Smooth muscle cell (in vitro differentiated cells): ENCODE measurements around the gene CORO1C. TPM values are rescaled to one million over a fixed set of nuclear protein-coding genes. Genes with fewer than 3 reads are reported as not detected.
"Not testable (repeated sequence)": the region's sequence is repeated elsewhere in the genome, so short reads cannot be mapped to it uniquely, and the experiment has no call there.

Experiments
- DNase-seq: peaks from one replicate; lab custom pipeline; 2025; ENCODE audit not compliant: unreplicated experiment; lab: John Stamatoyannopoulos, UW
- H2AFZ ChIP-seq: fragments of 200-600 bp; sonication (generic); 2 replicates; pipeline ENCODE4 v1.6.0; 2016; ENCODE audit warnings: antibody characterized with exemption, low read depth, mild to moderate bottlenecking
- H3F3A ChIP-seq: fragments of 200-600 bp; sonication (generic); 2 replicates; pipeline ENCODE4 v1.6.0; 2017; ENCODE audit warnings: antibody characterized with exemption, low read depth
- H3K27ac ChIP-seq: fragments of 200-600 bp; sonication (generic); 2 replicates; pipeline ENCODE4 v1.5.1; 2016; ENCODE audit warnings: low read depth, mild to moderate bottlenecking
- H3K27me3 ChIP-seq: fragments of 200-600 bp; sonication (generic); 2 replicates; pipeline ENCODE4 v1.6.1; 2016; ENCODE audit warnings: low read depth, mild to moderate bottlenecking
- H3K36me3 ChIP-seq: fragments of 200-600 bp; sonication (generic); 2 replicates; pipeline ENCODE4 v1.5.1; 2016; ENCODE audit warnings: low read depth
- H3K4me1 ChIP-seq: fragments of 200-600 bp; sonication (generic); 2 replicates; pipeline ENCODE4 v1.5.1; 2016; ENCODE audit warnings: low read depth
- H3K4me2 ChIP-seq: fragments of 200-600 bp; sonication (generic); 2 replicates; pipeline ENCODE4 v1.6.0; 2016; ENCODE audit warnings: mild to moderate bottlenecking
- H3K4me3 ChIP-seq: fragments of 200-600 bp; sonication (generic); 2 replicates; pipeline ENCODE4 v1.5.1; 2016; ENCODE audit warnings: mild to moderate bottlenecking
- H3K79me2 ChIP-seq: fragments of 200-600 bp; sonication (generic); 2 replicates; pipeline ENCODE4 v1.6.0; 2016; ENCODE audit warnings: low read depth, mild to moderate bottlenecking
- H3K9ac ChIP-seq: fragments of 200-600 bp; sonication (generic); 2 replicates; pipeline ENCODE4 v1.6.0; 2016; ENCODE audit warnings: low read depth
- H3K9me3 ChIP-seq: fragments of 200-600 bp; sonication (generic); replicated peaks from 2 replicates; pipeline ENCODE4 v1.5.1; 2016; ENCODE audit warnings: low read depth
- H4K20me1 ChIP-seq: fragments of 200-600 bp; sonication (generic); 2 replicates; pipeline ENCODE4 v1.6.0; 2016; ENCODE audit warnings: low read depth
- WGBS: methylation state at CpG from one replicate; pipeline ENCODE4 v1.1.7; 2016; ENCODE audit warnings: low lambda C conversion rate; 5-methylcytosine and 5-hydroxymethylcytosine counted together
- polyA plus RNA-seq: library from polyadenylated mRNA; unstranded; fragments of >200 nt; fragmentation: Nextera tagmentation; extraction: Ambion mirVana; gene quantifications from 2 replicates; pipeline ENCODE4 v1.2.1, GENCODE V29; 2016
- total RNA-seq: library from RNA; depleted of rRNA; stranded (reverse); fragments of >200 nt; gene quantifications from 2 replicates; pipeline ENCODE4 v1.2.3, GENCODE V29; 2014
- TF ChIP-seq, protein P1 (sequence below): fragments of 200-600 bp; sonication (generic); IDR thresholded peaks from 2 replicates; pipeline ENCODE4 v1.5.1; 2017; ENCODE audit warnings: borderline replicate concordance, mild to moderate bottlenecking, antibody characterized with exemption; ENCODE audit not compliant: insufficient read depth, poor library complexity, severe bottlenecking

Gene CORO1C
- total and polyA plus RNA-seq, 2 experiments from 2014 or later: 96.7 to 136 TPM

- H3K4me3 ChIP-seq: no peak overlapping the region
- WGBS: 70% methylated on average over 14 of the region's 14 CpGs
- no peak overlapping the region for H3K4me2 ChIP-seq
- DNase-seq: no peak
- H4K20me1 ChIP-seq: no peaks in the 10 kb centered on the region
- peaks cover 5% of the 10 kb centered on the region for H3K4me1 ChIP-seq
- H3K9me3 ChIP-seq: no peaks in the 10 kb centered on the region
- H2AFZ ChIP-seq: no peak overlapping the region
- no peak overlapping the region for H3K9ac ChIP-seq
- H3K27ac ChIP-seq: peak overlapping the region; percentile 35
- no peaks in the 10 kb centered on the region for H3K79me2 ChIP-seq
- no peaks in the 10 kb centered on the region for H3K36me3 ChIP-seq
- H3F3A ChIP-seq: peaks cover 6% of the 10 kb centered on the region
- TF ChIP-seq, protein P1, sequence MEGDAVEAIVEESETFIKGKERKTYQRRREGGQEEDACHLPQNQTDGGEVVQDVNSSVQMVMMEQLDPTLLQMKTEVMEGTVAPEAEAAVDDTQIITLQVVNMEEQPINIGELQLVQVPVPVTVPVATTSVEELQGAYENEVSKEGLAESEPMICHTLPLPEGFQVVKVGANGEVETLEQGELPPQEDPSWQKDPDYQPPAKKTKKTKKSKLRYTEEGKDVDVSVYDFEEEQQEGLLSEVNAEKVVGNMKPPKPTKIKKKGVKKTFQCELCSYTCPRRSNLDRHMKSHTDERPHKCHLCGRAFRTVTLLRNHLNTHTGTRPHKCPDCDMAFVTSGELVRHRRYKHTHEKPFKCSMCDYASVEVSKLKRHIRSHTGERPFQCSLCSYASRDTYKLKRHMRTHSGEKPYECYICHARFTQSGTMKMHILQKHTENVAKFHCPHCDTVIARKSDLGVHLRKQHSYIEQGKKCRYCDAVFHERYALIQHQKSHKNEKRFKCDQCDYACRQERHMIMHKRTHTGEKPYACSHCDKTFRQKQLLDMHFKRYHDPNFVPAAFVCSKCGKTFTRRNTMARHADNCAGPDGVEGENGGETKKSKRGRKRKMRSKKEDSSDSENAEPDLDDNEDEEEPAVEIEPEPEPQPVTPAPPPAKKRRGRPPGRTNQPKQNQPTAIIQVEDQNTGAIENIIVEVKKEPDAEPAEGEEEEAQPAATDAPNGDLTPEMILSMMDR: no peak
- H3K27me3 ChIP-seq: no peaks in the 10 kb centered on the region
These were observed 111.8 kb downstream of the CORO1C start for GRCh38 chr12:108619369-108620160.

GRCh38 chr12:108618953-108619274, 112.4 kb downstream of the CORO1C start:
- 92% methylated on average over 4 of the region's 4 CpGs for WGBS
- not testable (repeated sequence) for H3K27ac ChIP-seq

GRCh38 chr12:108618079-108618952, 113.0 kb downstream of the CORO1C start:
- no peaks in the 10 kb centered on the region for H4K20me1 ChIP-seq
- 26% methylated on average over 16 of the region's 16 CpGs for WGBS
- H3K4me1 ChIP-seq: peaks cover 5% of the 10 kb centered on the region
- H3K27me3 ChIP-seq: no peaks in the 10 kb centered on the region
- H3K4me2 ChIP-seq: no peak overlapping the region
- no peaks in the 10 kb centered on the region for H3K9me3 ChIP-seq
- H3K9ac ChIP-seq: no peak overlapping the region
- TF ChIP-seq, protein P1: peak; percentile 98
- peaks cover 6% of the 10 kb centered on the region for H3F3A ChIP-seq
- H3K27ac ChIP-seq: no peak overlapping the region
- H3K36me3 ChIP-seq: no peaks in the 10 kb centered on the region
- DNase-seq: peak; percentile 41
- no peaks in the 10 kb centered on the region for H3K79me2 ChIP-seq
- no peak overlapping the region for H3K4me3 ChIP-seq
- no peak overlapping the region for H2AFZ ChIP-seq

More at GRCh38 chr12:108618953-108619274, 112.4 kb downstream of the CORO1C start:
- H3K79me2 ChIP-seq, H3K27me3 ChIP-seq, H3F3A ChIP-seq, H3K9me3 ChIP-seq, H3K4me1 ChIP-seq, H3K36me3 ChIP-seq, H3K4me2 ChIP-seq, H3K4me3 ChIP-seq, DNase-seq, H4K20me1 ChIP-seq, H2AFZ ChIP-seq, H3K9ac ChIP-seq: not testable (repeated sequence)
